ENCODE measurements around the gene PXYLP1. TPM values are rescaled to one million over a fixed set of nuclear protein-coding genes. Genes with fewer than 3 reads are reported as not detected.

PXYLP1 gene
- total and polyA plus RNA-seq, 10 of the 15 experiments (the other 5 are each of a cell fraction or from before 2014, with no cell fraction given) = 0.06 to 1.7 (median 0.35) TPM

GRCh38 chr3:141234283-141234682, 2.7 kb downstream of the PXYLP1 start:
- in situ Hi-C loops (cut with MboI) (no loop called here), intact Hi-C loops (cut with micrococcal nuclease; ENCODE audit: unreplicated experiment) (loop anchor here (5.0 kb wide), 2 partner anchors 43 to 218 kb away; no protein-coding TSS in a partner anchor)
- DNase-seq (ENCODE audit: low read depth, low spot score) (no peak), FAIRE-seq (no peak), ATAC-seq (no peak)
- Histone ChIP-seq H4K20me1 (ENCODE audit: control insufficient read depth, insufficient read depth) (no peaks in the 10 kb centered on the region; the same call in none of the 2 replicates), H2AFZ (ENCODE audit: control insufficient read depth, low read depth, low read length) (no peak overlapping the region), H3K4me2 (ENCODE audit: control insufficient read depth, insufficient read depth) (no peak overlapping the region), H3K36me3 (ENCODE audit: control insufficient read depth in 2 of 2, insufficient read depth in 2 of 2, low read length in 1 of 2) (no peaks in the 10 kb centered on the region), H3K9ac (ENCODE audit: control insufficient read depth, insufficient read depth, low read length) (no peak overlapping the region), H3K4me1 (ENCODE audit: control insufficient read depth, insufficient read depth, low read length) (0 out of 2 replicates have a peak, but pooled peaks cover 3% of the 10 kb centered on the region), H3K9me3 (replicated peaks; ENCODE audit: control insufficient read depth, insufficient read depth, low read length) (no peaks in the 10 kb centered on the region), H3K79me2 (ENCODE audit: control insufficient read depth, insufficient read depth, low read length) (no peaks in the 10 kb centered on the region), H3K27ac (ENCODE audit: control insufficient read depth, insufficient read depth) (no peak overlapping the region), H3K4me3 (no peak overlapping the region), H3K27me3 (replicated peaks in 1 of 2; ENCODE audit: control insufficient read depth in 2 of 2, insufficient read depth in 2 of 2, low read length in 1 of 2) (peaks cover 0 to 2% of the 10 kb centered on the region in 2 experiments; a peak in 3 of 4 replicates)
- SMC1A ChIA-PET (ENCODE audit: uncharacterized antibody, unreplicated experiment) = interaction anchor here (0.6 to 1.1 kb wide), 2 partner anchors 12 to 842 kb away, joined by 3 read pairs; no protein-coding TSS in a partner anchor
- TF ChIP-seq LARP7 (IDR thresholded peaks at IDR 0.05) (no peak), SUZ12 (IDR thresholded peaks at IDR 0.05; ENCODE audit: unreplicated experiment) (no peak), SMAD5 (IDR thresholded peaks at IDR 0.05; ENCODE audit: low read depth) (no peak), SRF (IDR thresholded peaks at IDR 0.05; ENCODE audit: low read depth in 2 of 2, low read length in 2 of 2) (no peak), NR2C2 (IDR thresholded peaks at IDR 0.05; ENCODE audit: borderline replicate concordance, control insufficient read depth, insufficient read length, low read depth) (no peak), STAT1 (conservative IDR thresholded peaks at IDR 0.05) (no peak), NKRF (conservative IDR thresholded peaks at IDR 0.05) (no peak), ZNF24 (IDR thresholded peaks at IDR 0.05) (no peak), POU2F2 (IDR thresholded peaks at IDR 0.05; ENCODE audit: borderline replicate concordance, low read depth, low read length) (no peak), NRF1 (conservative IDR thresholded peaks at IDR 0.05; ENCODE audit: low read depth, low read length) (no peak), SMC3 (IDR thresholded peaks at IDR 0.05; ENCODE audit: borderline replicate concordance, low read length) (no peak), ZBTB11 (CRISPR knock-in tag; IDR thresholded peaks at IDR 0.05) (no peak), TAF1 (IDR thresholded peaks at IDR 0.05; ENCODE audit: borderline replicate concordance, low read depth, low read length) (no peak), NBN (IDR thresholded peaks at IDR 0.05) (no peak), ATF7 (IDR thresholded peaks at IDR 0.05; ENCODE audit: low read depth) (no peak)
- BruUV-seq (replicated peaks) = no TSS peak
- POLR2A ChIA-PET = no interaction called here
- RAD21 ChIA-PET (ENCODE audit: unreplicated experiment) = interaction anchor here (0.8 kb wide), 1 partner anchor 69 kb away, joined by 3 read pairs; no protein-coding TSS in a partner anchor
- WGBS (ENCODE audit: insufficient coverage, insufficient replicate concordance, low lambda C conversion rate, missing lambda C conversion rate) = 9% methylated on average over 3 of the region's 3 CpGs
- CTCF ChIA-PET = interaction anchor here (1.2 kb wide), 1 partner anchor 12 kb away, joined by 3 read pairs; no protein-coding TSS in a partner anchor

Data from GM12878 (cell line).